ENCODE data around the gene MIPEP.

DNA sequence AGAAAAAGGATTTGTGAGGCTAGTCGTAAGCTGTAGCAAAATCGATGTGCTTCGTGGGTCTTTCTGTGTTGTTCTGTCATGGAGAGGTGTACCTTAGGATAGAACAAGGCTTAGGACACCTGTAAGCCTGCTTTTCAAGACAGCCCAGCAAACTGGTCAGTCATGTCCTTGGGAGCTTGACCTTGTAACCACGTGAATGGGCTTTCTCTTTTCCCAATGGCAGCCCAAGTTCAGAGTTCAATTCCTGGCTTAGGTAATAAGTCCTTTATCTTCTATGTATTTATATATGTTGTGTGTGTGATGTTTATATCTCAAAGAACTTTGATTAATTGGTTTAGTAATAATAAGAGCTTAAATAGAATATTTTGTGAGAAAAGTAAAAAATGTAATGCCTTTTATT, 206.1 kb downstream of the MIPEP start:
- TF ChIP-seq, protein P1, sequence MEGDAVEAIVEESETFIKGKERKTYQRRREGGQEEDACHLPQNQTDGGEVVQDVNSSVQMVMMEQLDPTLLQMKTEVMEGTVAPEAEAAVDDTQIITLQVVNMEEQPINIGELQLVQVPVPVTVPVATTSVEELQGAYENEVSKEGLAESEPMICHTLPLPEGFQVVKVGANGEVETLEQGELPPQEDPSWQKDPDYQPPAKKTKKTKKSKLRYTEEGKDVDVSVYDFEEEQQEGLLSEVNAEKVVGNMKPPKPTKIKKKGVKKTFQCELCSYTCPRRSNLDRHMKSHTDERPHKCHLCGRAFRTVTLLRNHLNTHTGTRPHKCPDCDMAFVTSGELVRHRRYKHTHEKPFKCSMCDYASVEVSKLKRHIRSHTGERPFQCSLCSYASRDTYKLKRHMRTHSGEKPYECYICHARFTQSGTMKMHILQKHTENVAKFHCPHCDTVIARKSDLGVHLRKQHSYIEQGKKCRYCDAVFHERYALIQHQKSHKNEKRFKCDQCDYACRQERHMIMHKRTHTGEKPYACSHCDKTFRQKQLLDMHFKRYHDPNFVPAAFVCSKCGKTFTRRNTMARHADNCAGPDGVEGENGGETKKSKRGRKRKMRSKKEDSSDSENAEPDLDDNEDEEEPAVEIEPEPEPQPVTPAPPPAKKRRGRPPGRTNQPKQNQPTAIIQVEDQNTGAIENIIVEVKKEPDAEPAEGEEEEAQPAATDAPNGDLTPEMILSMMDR (optimal IDR thresholded peaks at IDR 0.05 in 1 of 3, IDR thresholded peaks at IDR 0.05 in 1 of 3, conservative IDR thresholded peaks at IDR 0.05 in 1 of 3; ENCODE audit: extremely low read depth in 1 of 3, insufficient read depth in 2 of 3, low read length in 3 of 3): no peak
- no peak for TF ChIP-seq EZH2 (IDR thresholded peaks at IDR 0.05; ENCODE audit: low read length)
